Psoas muscle (tissue), 8 donors: ENCODE results near the gene USP28. TPM values are rescaled to one million over a fixed set of nuclear protein-coding genes. Genes with fewer than 3 reads are reported as not detected.

Source experiments
- ATAC-seq, 4 donors: fragments of 200-7000 bp; cut with Tn5 transposase; one replicate each; pipeline ENCODE4 v1.9.1; 2020; ENCODE audit warnings: moderate library complexity in 3 of 4, mild to moderate bottlenecking in 2 of 4
- DNase-seq, 2 donors: peaks; one replicate each; pipeline ENCODE4 v3.0.0-alpha.2; 2020
- H3K27ac ChIP-seq: fragments of 200-600 bp; one replicate; pipeline ENCODE4 v1.8.0; 2022
- H3K27me3 ChIP-seq, 3 donors: fragments of 200-600 bp in 1 of 3; one replicate each; pipeline versions ENCODE4 v1.6.1 to v1.8.0; 2013 to 2022; ENCODE audit warnings: low read length in 2 of 3, mild to moderate bottlenecking in 2 of 3, moderate library complexity in 1 of 3; ENCODE audit not compliant: insufficient read depth in 3 of 3
- H3K36me3 ChIP-seq, 2 donors: fragments of 200-600 bp in 1 of 2; one replicate each; pipeline versions ENCODE4 v1.6.1 to v1.8.0; 2013 to 2022; ENCODE audit warnings: low read depth in 1 of 2, mild to moderate bottlenecking in 1 of 2, moderate library complexity in 1 of 2; ENCODE audit not compliant: insufficient read depth in 1 of 2
- H3K4me1 ChIP-seq: fragments of 200-600 bp; one replicate; pipeline ENCODE4 v1.8.0; 2022
- H3K4me3 ChIP-seq: fragments of 200-600 bp; one replicate; pipeline ENCODE4 v1.8.0; 2022; ENCODE audit warnings: mild to moderate bottlenecking
- H3K9me3 ChIP-seq: fragments of 200-600 bp; one replicate; pipeline ENCODE4 v1.8.0; 2022
- WGBS, 3 donors: extraction: QIAGEN DNeasy Blood & Tissue Kit; methylation state at CpG; one replicate each; pipeline versions ENCODE4 v1.1.6 to v1.1.7; 2013; 5-methylcytosine and 5-hydroxymethylcytosine counted together
- intact Hi-C, 2 donors: fragments of 100-400 bp; cut with DNase I; formaldehyde crosslinking; loops; one replicate each; pipeline versions ENCODE4 v1.11.0 to v1.14.2; 2022
- polyA plus RNA-seq, 3 donors: library from polyadenylated mRNA; stranded (reverse); fragments of 200-250 nt; gene quantifications; one replicate each; pipeline ENCODE4 v1.2.3, GENCODE V29; 2013
- total RNA-seq, 4 donors: library from RNA; stranded (reverse); fragmentation: NEBNext Ultra II Directional in 2 of 4; extraction: Animal tissue kit (Norgen Biotek cat#: 25700) in 2 of 4; gene quantifications; one replicate each; pipeline versions ENCODE4 v1.2.1 to v1.2.4, GENCODE V29; 2021 to 2023
- TF ChIP-seq, protein P1 (sequence below): fragments of 200-600 bp; IDR thresholded peaks from one replicate; pipeline ENCODE4 v1.8.0; 2022; ENCODE audit warnings: antibody characterized with exemption
- donor health status: healthy with polysubstance abuse.
- donor health status: DM: no; HTN: no; CAD: no; lungs with moderate emphysema.
- donor health status: Bipolar disorder and iron deficiency.
- donor health status: healthy.
- donor health status: DM: yes; HTN: yes; CAD: no.
- donor health status: DM: no; HTN: no; CAD: no.
- donor health status: DM: no; HTN: no; CAD: no.
- donor health status: DM: yes; HTN: yes; CAD: no.

USP28 gene
- total and polyA plus RNA-seq, 7 donors = 35.4 to 224 (median 112) TPM

DNA sequence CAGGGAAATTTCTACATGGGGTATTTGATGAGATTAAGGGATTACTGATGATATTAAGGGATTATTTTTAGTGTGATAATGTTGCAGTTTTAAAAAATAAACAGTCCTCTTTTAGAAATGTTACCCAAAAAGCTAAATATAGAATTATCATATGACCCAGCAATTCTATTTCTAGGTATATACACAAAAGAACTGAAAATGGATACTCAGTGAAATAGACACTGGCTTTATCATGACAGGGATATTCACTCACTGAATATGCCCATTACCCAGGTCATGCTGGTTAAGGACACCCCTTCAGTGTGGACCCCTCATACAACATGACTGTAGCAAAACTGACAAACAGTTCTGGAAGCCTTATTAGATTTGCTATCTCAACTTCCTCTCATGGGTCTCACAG, 27.8 kb downstream of the USP28 start:
- H3K27ac ChIP-seq = peak overlapping the region; percentile 51
- DNase-seq (no peak), ATAC-seq (peak in 3 of 4 donors; percentile 42 to 67 (median 66))
- no peaks in the 10 kb centered on the region for H3K9me3 ChIP-seq
- TF ChIP-seq, protein P1, sequence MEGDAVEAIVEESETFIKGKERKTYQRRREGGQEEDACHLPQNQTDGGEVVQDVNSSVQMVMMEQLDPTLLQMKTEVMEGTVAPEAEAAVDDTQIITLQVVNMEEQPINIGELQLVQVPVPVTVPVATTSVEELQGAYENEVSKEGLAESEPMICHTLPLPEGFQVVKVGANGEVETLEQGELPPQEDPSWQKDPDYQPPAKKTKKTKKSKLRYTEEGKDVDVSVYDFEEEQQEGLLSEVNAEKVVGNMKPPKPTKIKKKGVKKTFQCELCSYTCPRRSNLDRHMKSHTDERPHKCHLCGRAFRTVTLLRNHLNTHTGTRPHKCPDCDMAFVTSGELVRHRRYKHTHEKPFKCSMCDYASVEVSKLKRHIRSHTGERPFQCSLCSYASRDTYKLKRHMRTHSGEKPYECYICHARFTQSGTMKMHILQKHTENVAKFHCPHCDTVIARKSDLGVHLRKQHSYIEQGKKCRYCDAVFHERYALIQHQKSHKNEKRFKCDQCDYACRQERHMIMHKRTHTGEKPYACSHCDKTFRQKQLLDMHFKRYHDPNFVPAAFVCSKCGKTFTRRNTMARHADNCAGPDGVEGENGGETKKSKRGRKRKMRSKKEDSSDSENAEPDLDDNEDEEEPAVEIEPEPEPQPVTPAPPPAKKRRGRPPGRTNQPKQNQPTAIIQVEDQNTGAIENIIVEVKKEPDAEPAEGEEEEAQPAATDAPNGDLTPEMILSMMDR = no peak
- H3K27me3 ChIP-seq = no peaks in the 10 kb centered on the region
- peaks cover 23% of the 10 kb centered on the region for H3K4me1 ChIP-seq
- no peak overlapping the region for H3K4me3 ChIP-seq
- peaks cover 0 to 44% of the 10 kb centered on the region in 2 donors for H3K36me3 ChIP-seq
- intact Hi-C loops = no loop called here

DNA sequence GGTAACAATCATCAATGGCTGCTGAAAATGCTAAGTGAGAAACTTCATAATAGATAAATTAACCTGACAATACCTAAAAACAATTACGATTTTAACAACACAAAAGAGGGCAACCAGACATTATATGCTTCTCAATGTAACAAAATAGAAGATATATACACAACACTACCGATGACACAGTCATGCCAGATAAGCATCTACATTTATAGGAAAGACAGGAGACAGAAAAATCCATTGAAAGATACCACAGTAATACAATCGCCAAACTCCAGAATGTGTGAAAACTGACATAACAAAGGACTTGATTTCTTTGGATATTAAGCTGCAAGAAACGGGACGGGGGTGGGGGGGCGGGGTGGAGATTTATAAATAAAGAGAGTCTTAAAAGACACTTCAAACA, 28.3 kb downstream of the USP28 start:
- Histone ChIP-seq H3K27me3 (no peaks in the 10 kb centered on the region), H3K9me3 (no peaks in the 10 kb centered on the region), H3K4me1 (peaks cover 23% of the 10 kb centered on the region), H3K27ac (peak overlapping the region; percentile 51), H3K36me3 (peaks cover 0 to 39% of the 10 kb centered on the region in 2 donors), H3K4me3 (no peak overlapping the region)
- intact Hi-C loops = no loop called here
- TF ChIP-seq, protein P1 = no peak
- DNase-seq = no peak
- 74 to 84% (median 76%) methylated on average over 6 of the region's 6 CpGs for WGBS, 3 donors
- ATAC-seq = no peak

DNA sequence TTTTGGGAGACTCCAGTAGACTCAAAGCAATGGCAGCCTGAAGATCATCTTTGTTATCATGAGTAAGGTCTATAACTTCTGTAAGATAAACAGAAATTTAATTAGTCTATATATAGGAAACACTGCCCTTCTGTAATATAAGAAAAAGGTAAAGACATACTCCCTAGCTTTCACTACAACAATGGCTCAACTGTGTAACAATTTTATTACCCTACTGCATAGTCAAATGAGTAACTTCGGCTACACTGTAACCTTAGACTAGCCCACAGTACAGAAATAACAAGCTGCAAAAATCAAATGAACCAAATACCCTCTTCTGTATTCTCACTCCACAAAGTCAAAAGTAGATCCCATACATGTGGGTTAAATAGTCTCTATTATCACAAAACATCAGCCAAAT, 33.7 kb downstream of the USP28 start:
- intact Hi-C loops = no loop called here
- TF ChIP-seq, protein P1 = no peak
- H3K4me1 ChIP-seq = peaks cover 14% of the 10 kb centered on the region
- peaks cover 10 to 51% of the 10 kb centered on the region in 2 donors for H3K36me3 ChIP-seq
- no peak overlapping the region for H3K4me3 ChIP-seq
- no peak overlapping the region for H3K27ac ChIP-seq
- H3K27me3 ChIP-seq = no peaks in the 10 kb centered on the region
- 37 to 61% (median 42%) methylated on average over 1 of the region's 1 CpG for WGBS, 3 donors
- no peaks in the 10 kb centered on the region for H3K9me3 ChIP-seq
- no peak for DNase-seq
- peak in 1 of 4 donors; percentile 31 for ATAC-seq

DNA sequence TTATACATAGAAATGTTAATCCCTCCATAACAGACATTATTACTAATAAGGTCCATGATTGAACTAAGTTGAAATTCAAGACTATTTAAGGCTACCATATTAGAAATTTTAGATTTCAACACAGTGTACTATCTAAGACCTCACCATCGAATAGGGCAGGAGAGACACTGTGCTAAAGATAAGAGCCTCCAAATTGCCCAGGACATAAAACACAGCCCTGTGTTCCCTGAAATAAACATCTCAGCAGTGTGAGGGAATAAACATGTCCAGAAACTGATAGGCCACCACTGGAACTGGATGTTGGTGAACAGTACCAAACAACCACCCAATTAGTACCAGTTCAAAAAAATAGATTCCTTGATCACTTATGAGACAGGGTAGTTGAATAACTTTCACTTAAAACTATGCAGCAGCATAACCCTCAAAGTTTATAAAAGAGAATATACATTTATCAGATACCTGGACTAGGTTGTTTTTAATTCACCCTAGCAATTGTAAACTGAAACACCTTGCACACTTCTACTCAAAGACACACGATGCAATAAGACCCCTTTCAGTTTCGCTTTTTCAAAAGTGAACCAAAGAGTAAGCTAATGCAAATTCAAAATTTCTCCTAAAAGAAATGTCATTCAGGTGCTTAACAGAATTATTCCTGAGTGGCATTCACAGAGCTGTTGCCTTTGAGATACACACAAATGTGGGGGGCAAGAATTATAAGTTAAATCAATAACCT, 34.3 kb downstream of the USP28 start:
- 77 to 93% (median 90%) methylated on average over 3 of the region's 3 CpGs for WGBS, 3 donors
- intact Hi-C loops = no loop called here
- no peak overlapping the region for H3K27ac ChIP-seq
- peaks cover 10 to 57% of the 10 kb centered on the region in 2 donors for H3K36me3 ChIP-seq
- DNase-seq (no peak), ATAC-seq (no peak)
- peaks cover 8% of the 10 kb centered on the region for H3K4me1 ChIP-seq
- H3K4me3 ChIP-seq = no peak overlapping the region
- no peaks in the 10 kb centered on the region for H3K9me3 ChIP-seq
- no peaks in the 10 kb centered on the region for H3K27me3 ChIP-seq
- TF ChIP-seq, protein P1 = no peak
